Mesenteric fat pad (tissue), 1 donor: ENCODE data around the gene HNRNPA1L2. TPM values are rescaled to one million over a fixed set of nuclear protein-coding genes. Genes with fewer than 3 reads are reported as not detected.
"Not testable (repeated sequence)": the region's sequence is repeated elsewhere in the genome, so short reads cannot be mapped to it uniquely, and the experiment has no call there.

Experiments used
- DNase-seq: peaks from one replicate; pipeline ENCODE4 v3.0.0-alpha.2; 2020; ENCODE audit warnings: low spot score
- long read RNA-seq: library from polyadenylated mRNA; unstranded; transcript quantifications from one replicate; pipeline ENCODE4 v2.0.0, GENCODE V29; 2020
- total RNA-seq: library from RNA; stranded (reverse); fragmentation: NEBNext Ultra II Directional; extraction: Animal tissue kit (Norgen Biotek cat#: 25700); gene quantifications from one replicate; pipeline ENCODE4 v1.2.1, GENCODE V29; 2021
- donor health status: DM: yes; HTN: yes; CAD: no.

HNRNPA1L2 gene
- 2.3 TPM for total RNA-seq
- long read RNA-seq = 0 reads

DNA sequence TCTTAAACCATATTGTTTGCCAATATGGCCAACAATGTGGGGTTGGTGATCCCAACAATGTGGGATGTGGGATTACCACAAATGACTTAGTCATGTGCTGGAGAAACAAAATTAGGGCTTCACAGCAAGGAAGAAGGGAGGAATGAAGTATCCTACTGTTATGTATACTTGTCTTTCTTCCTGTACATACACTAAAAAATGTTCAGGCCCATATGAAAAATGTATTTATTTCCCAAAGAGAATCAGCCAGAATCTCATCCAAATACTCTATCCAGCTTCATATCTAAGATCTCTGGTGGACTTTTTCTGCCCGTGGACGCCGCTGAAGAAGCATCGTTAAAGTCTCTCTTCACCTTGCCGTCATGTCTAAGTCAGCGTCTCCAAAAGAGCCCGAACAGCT is at the start of gene HNRNPA1L2:
Gene HNRNPA1L2, plus strand, starts transcription at position 301 of the 400 bp plus-strand sequence. Its CDS starts 62 bp downstream, at position 363.
- DNase-seq = no peak

- not testable (repeated sequence) for DNase-seq
Observed at GRCh38 chr13:52593175-52593574, 49.1 kb upstream of the HNRNPA1L2 start.

GRCh38 chr13:52593812-52594211 is 48.4 kb upstream of the HNRNPA1L2 start:
- DNase-seq = not testable (repeated sequence)

- DNase-seq = not testable (repeated sequence)
Observed at GRCh38 chr13:52594295-52594694, 47.9 kb upstream of the HNRNPA1L2 start.

DNA sequence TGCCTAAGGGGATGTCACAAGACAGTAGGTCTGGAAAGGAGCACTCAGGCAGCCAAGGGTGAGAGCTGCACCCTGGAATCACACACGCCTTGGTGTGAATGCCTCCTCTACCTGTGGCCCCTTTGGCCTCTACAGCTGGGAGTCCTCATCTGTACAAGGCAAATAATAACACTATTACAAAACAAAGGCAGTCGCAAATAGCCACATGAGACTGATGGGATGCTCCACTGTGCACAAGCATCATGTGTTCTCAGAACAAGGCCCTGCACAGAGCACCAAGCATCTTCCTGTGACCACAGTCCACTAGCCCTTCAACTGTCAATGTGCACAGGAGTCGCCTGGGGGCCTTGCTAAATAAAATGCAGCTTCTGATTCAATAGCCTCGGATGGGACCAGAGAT is 44.6 kb upstream of the HNRNPA1L2 start:
- no peak for DNase-seq

DNA sequence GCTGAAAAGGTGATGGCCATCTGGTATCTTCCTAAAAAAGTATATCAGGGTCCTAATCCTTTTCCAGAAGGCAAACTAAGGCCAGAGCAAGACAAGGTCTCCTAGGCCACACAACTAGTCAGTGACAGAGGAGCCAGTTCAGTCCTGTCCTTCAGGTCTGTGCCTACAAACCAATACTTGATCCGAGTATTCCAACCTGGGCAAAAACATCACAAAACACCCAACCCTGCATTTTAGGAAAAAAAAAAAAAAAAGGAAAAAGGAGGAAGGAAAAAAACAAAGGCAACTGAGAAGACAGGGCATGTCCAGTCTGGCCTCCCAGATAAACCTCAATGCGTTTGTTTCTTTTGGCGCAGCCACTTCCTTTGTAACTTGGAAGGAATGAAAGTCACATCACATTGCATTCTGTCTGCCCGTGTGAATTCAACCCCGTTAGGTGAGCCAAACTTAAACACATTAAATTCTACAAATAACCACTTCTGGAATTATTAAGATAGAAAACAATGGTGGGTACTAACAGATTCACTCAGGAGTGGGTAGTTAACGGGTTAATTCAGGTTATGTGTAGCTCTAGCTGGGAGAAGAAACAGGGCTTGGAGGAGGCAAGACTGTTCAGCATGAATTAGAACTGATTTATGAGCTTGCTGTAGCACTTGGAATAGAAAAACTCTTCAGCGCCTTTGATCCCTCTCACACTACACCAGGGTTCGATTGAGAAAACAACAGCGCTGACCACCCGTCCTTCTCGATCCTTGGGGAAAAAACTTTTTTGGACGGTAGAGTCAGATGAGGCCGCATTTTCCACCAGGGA is 43.0 kb upstream of the HNRNPA1L2 start:
- DNase-seq = no peak

- DNase-seq = no peak
Observed at GRCh38 chr13:52599848-52600603, 42.2 kb upstream of the HNRNPA1L2 start.

- no peak for DNase-seq
Observed at GRCh38 chr13:52600666-52601065, 41.6 kb upstream of the HNRNPA1L2 start.

GRCh38 chr13:52603316-52603715 is 38.9 kb upstream of the HNRNPA1L2 start:
- DNase-seq = not testable (repeated sequence)

- DNase-seq = not testable (repeated sequence)
Observed at GRCh38 chr13:52606126-52606525, 36.1 kb upstream of the HNRNPA1L2 start.

- DNase-seq = not testable (repeated sequence)
Observed at GRCh38 chr13:52606795-52607194, 35.4 kb upstream of the HNRNPA1L2 start.

DNA sequence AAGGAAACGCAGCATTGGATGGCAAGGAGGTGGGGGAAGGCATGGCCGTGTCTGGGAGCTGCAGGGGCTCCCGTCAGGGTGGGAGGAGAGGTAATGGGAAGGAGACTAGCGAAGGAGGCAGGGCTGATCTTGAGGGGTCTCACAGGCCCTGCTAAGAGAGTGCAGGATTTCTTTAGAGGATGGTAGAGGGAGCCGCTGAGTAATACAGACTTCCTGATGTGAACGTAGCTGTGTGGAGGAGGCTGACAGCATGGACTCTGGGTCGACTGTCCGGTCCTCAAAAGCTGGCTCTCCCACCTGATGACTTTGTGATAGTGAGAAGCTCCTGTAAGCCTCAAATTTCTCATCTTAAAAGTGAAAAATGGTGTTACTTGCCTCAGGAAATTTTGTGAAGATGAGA is 34.0 kb upstream of the HNRNPA1L2 start:
- DNase-seq = not testable (repeated sequence)

GRCh38 chr13:52609013-52609606 is 33.1 kb upstream of the HNRNPA1L2 start:
- not testable (repeated sequence) for DNase-seq

DNA sequence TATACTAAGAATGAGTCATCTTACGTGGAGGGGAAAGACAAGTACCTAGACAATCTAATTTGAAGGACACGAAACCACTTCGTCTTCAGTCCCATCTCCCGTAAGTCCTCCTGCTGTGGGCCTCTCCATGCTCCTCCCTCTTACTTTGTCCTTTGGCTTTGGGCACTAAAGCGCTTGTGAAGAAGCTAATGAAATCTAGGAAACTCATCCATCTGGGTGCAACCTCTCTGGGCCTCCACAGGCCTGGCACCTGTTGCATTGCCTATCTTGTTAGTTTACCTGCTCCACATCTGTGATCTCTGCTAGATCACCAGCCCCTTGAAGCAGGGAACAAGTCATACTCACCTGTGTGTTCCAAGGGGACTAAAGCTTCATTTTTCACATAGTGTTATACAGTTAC is 32.1 kb upstream of the HNRNPA1L2 start:
- not testable (repeated sequence) for DNase-seq

- no peak for DNase-seq
Observed at GRCh38 chr13:52615134-52615801, 27.0 kb upstream of the HNRNPA1L2 start.

- no peak for DNase-seq
Observed at GRCh38 chr13:52615812-52616211, 26.4 kb upstream of the HNRNPA1L2 start.

DNA sequence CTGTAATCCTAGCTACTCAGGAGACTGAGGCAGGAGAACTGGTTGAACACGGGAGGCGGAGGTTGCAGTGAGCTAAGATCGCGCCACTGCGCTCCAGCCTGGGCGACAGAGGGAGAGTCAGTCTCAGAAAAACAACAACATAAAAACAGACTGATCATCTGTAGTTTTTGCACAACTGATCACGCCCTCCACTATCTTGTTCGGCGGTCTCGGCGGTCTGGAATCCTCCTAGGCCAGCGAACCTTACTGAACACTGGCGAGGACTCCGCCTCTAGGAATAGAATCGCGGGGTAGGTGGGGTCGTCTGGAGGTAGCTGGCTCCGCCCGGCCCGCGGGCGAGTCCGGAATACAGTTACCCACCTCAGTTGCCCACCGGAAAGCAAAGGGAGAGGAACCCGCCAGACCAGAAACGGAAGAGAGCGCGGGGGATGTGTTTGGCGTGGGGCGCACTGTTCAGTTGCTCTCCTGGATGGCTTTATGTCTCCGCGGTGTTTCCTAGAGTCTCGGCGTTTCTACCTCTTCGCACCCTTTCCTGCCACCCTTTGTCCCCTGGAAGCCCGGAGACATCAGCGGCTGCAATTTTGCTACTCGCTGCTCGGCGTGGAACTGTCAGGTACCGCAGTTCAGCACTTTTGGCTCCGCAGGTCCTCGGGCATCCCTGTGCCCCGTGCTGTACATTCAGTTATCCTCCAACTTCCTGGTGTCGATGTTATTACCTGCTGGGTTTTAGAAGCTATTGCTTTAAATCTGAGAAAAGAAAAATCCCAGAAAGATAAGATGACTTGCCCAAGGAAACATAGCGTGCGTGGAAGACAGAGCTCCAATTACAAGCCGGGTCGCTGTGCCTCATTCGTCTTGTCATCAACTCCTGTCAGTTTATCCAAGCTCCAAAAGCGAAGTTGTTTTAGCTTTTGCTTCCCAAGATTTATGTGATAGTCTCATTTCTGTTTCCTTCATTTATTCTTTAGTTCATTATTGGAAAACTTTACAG is 24.9 kb upstream of the HNRNPA1L2 start:
- DNase-seq = no peak

GRCh38 chr13:52631083-52631690 is 11.0 kb upstream of the HNRNPA1L2 start:
- not testable (repeated sequence) for DNase-seq

DNA sequence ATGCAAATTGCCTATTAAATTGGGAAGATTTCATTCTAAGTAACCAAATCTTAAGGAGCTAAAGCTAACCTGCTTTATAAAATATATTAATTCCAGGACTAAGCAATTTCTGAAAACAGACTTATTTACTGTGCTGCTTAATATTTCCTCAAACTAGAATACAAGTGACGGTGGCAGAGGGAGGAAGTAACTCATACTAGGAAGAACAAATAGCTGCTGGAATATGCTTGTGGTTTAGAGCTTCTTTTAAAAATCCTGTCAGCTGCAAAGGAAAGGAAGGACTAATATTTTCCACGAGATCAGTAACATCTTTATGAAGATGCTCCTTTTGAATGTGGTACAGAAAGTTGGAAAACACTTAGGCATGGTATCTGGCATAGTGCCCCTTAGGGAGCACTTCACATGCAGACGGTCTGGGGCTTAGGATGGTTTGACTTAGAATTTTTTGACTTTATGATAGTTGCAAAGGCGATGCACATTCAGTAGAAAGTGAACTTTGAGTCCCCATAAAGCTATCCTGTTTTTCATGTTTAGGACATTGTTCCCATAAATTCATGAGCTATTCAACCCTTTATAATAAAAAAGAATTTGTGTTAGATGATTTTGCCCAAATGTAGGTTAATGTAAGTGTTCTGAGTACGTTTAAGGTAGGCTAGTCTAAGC is 3.4 kb upstream of the HNRNPA1L2 start:
- DNase-seq = no peak
